Testis (tissue), 2 donors: ENCODE measurements around the gene NEURL4.

Experiments
- CTCF ChIP-seq, 3 experiments: fragments of 450-650 bp in 2 of 3; fragments of 200-600 bp in 1 of 3; sonication (generic) in 1 of 3; IDR thresholded peaks; one replicate each; pipeline ENCODE4 v1.5.1; 2016 to 2019; ENCODE audit warnings: antibody characterized with exemption in 3 of 3, mild to moderate bottlenecking in 2 of 3, moderate library complexity in 1 of 3
- POLR2A ChIP-seq: fragments of 450-650 bp; IDR thresholded peaks from one replicate; pipeline ENCODE4 v1.6.1; 2017; ENCODE audit warnings: antibody characterized with exemption, mild to moderate bottlenecking, moderate library complexity

- TF ChIP-seq CTCF (IDR thresholded peaks at IDR 0.05) (no peak), POLR2A (no peak)
Measured at GRCh38 chr17:7293816-7294613, 35.1 kb downstream of the NEURL4 start.
